CD14-positive monocyte (primary cell): Measurements from ENCODE around the gene SUV39H2. TPM values are rescaled to one million over a fixed set of nuclear protein-coding genes. Genes with fewer than 3 reads are reported as not detected.

Source experiments
- DNase-seq, 3 donors: peaks; one replicate each; pipeline ENCODE4 v3.0.0-alpha.2; 2011 to 2022
- H2AFZ ChIP-seq: 2 replicates; pipeline ENCODE4 v1.6.0; 2012; ENCODE audit warnings: mild to moderate bottlenecking, low read depth, low read length, inconsistent platforms; ENCODE audit not compliant: insufficient read depth, poor library complexity, severe bottlenecking
- H3K27ac ChIP-seq, 2 donors: 1 replicate in 1 of 2; 2 replicates in 1 of 2; pipeline ENCODE4 v1.5.1; 2012 to 2013; ENCODE audit warnings: low read length in 2 of 2, control low read depth in 1 of 2, inconsistent platforms in 1 of 2, low read depth in 1 of 2, mild to moderate bottlenecking in 1 of 2
- H3K27me3 ChIP-seq, 2 donors: one replicate each; pipeline versions ENCODE4 v1.6.0 to v1.6.1; 2011 to 2013; ENCODE audit warnings: low read length in 2 of 2; ENCODE audit not compliant: control insufficient read depth in 2 of 2, insufficient read depth in 2 of 2
- H3K36me3 ChIP-seq, 2 donors: replicated peaks in 1 of 2; 1 replicate in 1 of 2; 2 replicates in 1 of 2; pipeline versions ENCODE4 v1.5.1 to v1.6.1; 2012 to 2013; ENCODE audit warnings: low read length in 2 of 2, control low read depth in 1 of 2, inconsistent platforms in 1 of 2, mild to moderate bottlenecking in 1 of 2; ENCODE audit not compliant: insufficient read depth in 2 of 2, control insufficient read depth in 1 of 2
- H3K4me1 ChIP-seq, 2 donors: 1 replicate in 1 of 2; 2 replicates in 1 of 2; pipeline versions ENCODE4 v1.5.1 to v1.6.1; 2012 to 2013; ENCODE audit warnings: low read length in 2 of 2, control low read depth in 1 of 2, inconsistent platforms in 1 of 2, mild to moderate bottlenecking in 1 of 2, moderate library complexity in 1 of 2; ENCODE audit not compliant: insufficient read depth in 2 of 2, control insufficient read depth in 1 of 2
- H3K4me2 ChIP-seq: replicated peaks from 2 replicates; pipeline ENCODE3; 2012; ENCODE audit warnings: low read length, moderate library complexity, mild to moderate bottlenecking; ENCODE audit not compliant: poor library complexity, severe bottlenecking; ENCODE audit errors: extremely low read depth
- H3K4me3 ChIP-seq, 3 experiments: fragments of 200-600 bp in 1 of 3; sonication (generic) in 1 of 3; replicated peaks in 1 of 3; 1 replicate in 2 of 3; 2 replicates in 1 of 3; pipeline ENCODE4 v1.5.1; 2011 to 2013; ENCODE audit warnings: low read length in 3 of 3, mild to moderate bottlenecking in 3 of 3, control low read depth in 2 of 3, low read depth in 2 of 3, inconsistent platforms in 1 of 3, moderate library complexity in 1 of 3
- H3K79me2 ChIP-seq: 2 replicates; pipeline ENCODE4 v1.6.0; 2012; ENCODE audit warnings: mild to moderate bottlenecking, control low read depth, inconsistent platforms, low read length, moderate library complexity; ENCODE audit not compliant: insufficient read depth
- H3K9ac ChIP-seq: 2 replicates; pipeline ENCODE4 v1.6.0; 2017; ENCODE audit warnings: low read length, mild to moderate bottlenecking; ENCODE audit not compliant: insufficient read depth, poor library complexity, severe bottlenecking
- H3K9me3 ChIP-seq, 2 donors: replicated peaks in 1 of 2; 1 replicate in 1 of 2; 2 replicates in 1 of 2; pipeline versions ENCODE4 v1.5.1 to v1.6.1; 2012 to 2013; ENCODE audit warnings: low read length in 2 of 2, control low read depth in 1 of 2; ENCODE audit not compliant: control insufficient read depth in 1 of 2, insufficient read depth in 1 of 2
- H4K20me1 ChIP-seq: 2 replicates; pipeline ENCODE4 v1.6.0; 2012; ENCODE audit warnings: mild to moderate bottlenecking, low read length, control low read depth, moderate library complexity; ENCODE audit not compliant: insufficient read depth
- H3K27ac Mint-ChIP-seq, 7 donors: one replicate each; pipeline ENCODE4 v1.8.0; 2020; ENCODE audit warnings: mild to moderate bottlenecking in 7 of 7, mixed read lengths in 7 of 7, moderate library complexity in 6 of 7, inconsistent platforms in 2 of 7
- H3K27me3 Mint-ChIP-seq, 3 donors: one replicate each; pipeline ENCODE4 v1.8.0; 2021 to 2022; ENCODE audit warnings: low read depth in 3 of 3, mild to moderate bottlenecking in 3 of 3, mixed read lengths in 3 of 3, moderate library complexity in 3 of 3, inconsistent platforms in 1 of 3
- H3K36me3 Mint-ChIP-seq, 2 donors: one replicate each; pipeline ENCODE4 v1.8.0; 2020; ENCODE audit warnings: mixed read lengths in 2 of 2, inconsistent platforms in 1 of 2, mild to moderate bottlenecking in 1 of 2
- H3K4me1 Mint-ChIP-seq: one replicate; pipeline ENCODE4 v1.8.0; 2020; ENCODE audit warnings: mild to moderate bottlenecking, mixed read lengths
- H3K4me3 Mint-ChIP-seq, 2 donors: one replicate each; pipeline ENCODE4 v1.8.0; 2020; ENCODE audit warnings: mild to moderate bottlenecking in 2 of 2, mixed read lengths in 2 of 2, moderate library complexity in 1 of 2
- H3K9me3 Mint-ChIP-seq, 7 donors: one replicate each; pipeline ENCODE4 v1.8.0; 2020 to 2022; ENCODE audit warnings: mixed read lengths in 7 of 7, mild to moderate bottlenecking in 6 of 7, moderate library complexity in 6 of 7, inconsistent platforms in 2 of 7
- CTCF ChIP-seq: fragments of 200-600 bp; IDR thresholded peaks from one replicate; pipeline ENCODE4 v1.8.0; 2022; ENCODE audit warnings: antibody characterized with exemption, mild to moderate bottlenecking
- WGBS: methylation state at CpG from one replicate; pipeline ENCODE4 v1.1.5; 2013; ENCODE audit warnings: missing lambda C conversion rate; ENCODE audit not compliant: insufficient coverage; 5-methylcytosine and 5-hydroxymethylcytosine counted together
- intact Hi-C, 2 donors: fragments of 100-400 bp; cut with micrococcal nuclease; formaldehyde crosslinking; loops; one replicate each; pipeline versions ENCODE4 v1.15.0 to v1.15.1; 2023
- polyA plus RNA-seq, 3 donors: library from polyadenylated mRNA; depleted of rRNA in 1 of 3; unstranded in 2 of 3; stranded (reverse) in 1 of 3; fragments of 300-500 nt in 2 of 3; fragments of >200 nt in 1 of 3; fragmentation: Illumina TruSeq in 2 of 3; gene quantifications; 1 replicate in 2 of 3; 2 replicates in 1 of 3; pipeline ENCODE4 v1.2.3, GENCODE V29; 2012 to 2021

The SUV39H2 gene
- polyA plus RNA-seq, 3 donors, result 0.85 to 1.2 (median 0.86) TPM

GRCh38 chr10:14838582-14839304, 39.9 kb upstream of the SUV39H2 start:
- Histone ChIP-seq H3K27ac (peak overlapping the region; percentile 71 to 84), H2AFZ (peak overlapping the region; percentile 98), H4K20me1 (no peaks in the 10 kb centered on the region), H3K79me2 (peaks cover 41% of the 10 kb centered on the region), H3K27me3 (no peaks in the 10 kb centered on the region), H3K36me3 (peaks cover 26 to 34% of the 10 kb centered on the region in 2 donors), H3K4me3 (peak overlapping the region; percentile 77 to 96 (median 88)), H3K4me1 (peaks cover 18 to 21% of the 10 kb centered on the region in 2 donors), H3K4me2 (peak overlapping the region; percentile 92), H3K9me3 (no peaks in the 10 kb centered on the region), H3K9ac (peak overlapping the region; percentile 89)
- DNase-seq, result peak in 2 of 3 donors; percentile 12 to 19
- 0% methylated on average over 58 of the region's 60 CpGs for WGBS
- H3K4me3 Mint-ChIP-seq, result peak overlapping the region; percentile 93 to 94
- peaks cover 18% of the 10 kb centered on the region for H3K4me1 Mint-ChIP-seq
- H3K27ac Mint-ChIP-seq, result peak overlapping the region; percentile 87 to 97 (median 94)
- H3K9me3 Mint-ChIP-seq, result no peaks in the 10 kb centered on the region
- peaks cover 0 to 1% (median 0%) of the 10 kb centered on the region in 3 donors for H3K27me3 Mint-ChIP-seq
- peaks cover 34 to 38% of the 10 kb centered on the region in 2 donors for H3K36me3 Mint-ChIP-seq
- intact Hi-C loops, result loop anchor here (2.0 to 10.0 kb wide), 7 partner anchors 40 to 336 kb away; partner anchors contain the start of genes DCLRE1C (in 2 of the 2), MEIG1 (in 1 of the 2), RPP38 (in 1 of the 2) and SUV39H2 (in 1 of the 2)
- no peak for TF ChIP-seq CTCF

GRCh38 chr10:14839305-14839695, 39.4 kb upstream of the SUV39H2 start:
- H3K27ac Mint-ChIP-seq, result peak overlapping the region; percentile 35 to 97 (median 87)
- peaks cover 18 to 21% of the 10 kb centered on the region in 2 donors for H3K4me1 ChIP-seq
- no peaks in the 10 kb centered on the region for H3K27me3 Mint-ChIP-seq
- no peaks in the 10 kb centered on the region for H3K9me3 ChIP-seq
- TF ChIP-seq CTCF, result no peak
- no peaks in the 10 kb centered on the region for H4K20me1 ChIP-seq
- WGBS, result 39% methylated on average over 9 of the region's 14 CpGs
- H3K27me3 ChIP-seq, result no peaks in the 10 kb centered on the region
- peak overlapping the region; percentile 89 for H3K9ac ChIP-seq
- peaks cover 41% of the 10 kb centered on the region for H3K79me2 ChIP-seq
- peaks cover 31 to 40% of the 10 kb centered on the region in 2 donors for H3K36me3 ChIP-seq
- peak overlapping the region; percentile 93 to 94 for H3K4me3 Mint-ChIP-seq
- peaks cover 38 to 42% of the 10 kb centered on the region in 2 donors for H3K36me3 Mint-ChIP-seq
- peaks cover 18% of the 10 kb centered on the region for H3K4me1 Mint-ChIP-seq
- peak overlapping the region; percentile 77 to 96 (median 88) for H3K4me3 ChIP-seq
- peak overlapping the region; percentile 92 for H3K4me2 ChIP-seq
- intact Hi-C loops, result loop anchor here (2.0 to 10.0 kb wide), 7 partner anchors 40 to 337 kb away; partner anchors contain the start of genes DCLRE1C (in 2 of the 2), MEIG1 (in 1 of the 2), RPP38 (in 1 of the 2) and SUV39H2 (in 1 of the 2)
- no peaks in the 10 kb centered on the region for H3K9me3 Mint-ChIP-seq
- H2AFZ ChIP-seq, result peak overlapping the region; percentile 98
- H3K27ac ChIP-seq, result peak overlapping the region; percentile 71 to 84
- DNase-seq, result no peak
